GM23248 (cell line): Measurements from ENCODE around the gene CYGB.

ENCODE experiments used
- EZH2 ChIP-seq: fragments of 200-600 bp; sonication (generic); IDR thresholded peaks from 2 replicates; pipeline ENCODE4 v1.6.1; 2018; ENCODE audit warnings: antibody characterized with exemption, mild to moderate bottlenecking; ENCODE audit not compliant: insufficient read depth, poor library complexity, severe bottlenecking
- EZH2phosphoT487 ChIP-seq: fragments of 200-600 bp; sonication (generic); IDR thresholded peaks from 2 replicates; pipeline ENCODE4 v1.6.1; 2018; ENCODE audit warnings: antibody characterized with exemption, moderate library complexity, mild to moderate bottlenecking, low read depth; ENCODE audit not compliant: insufficient read depth

- TF ChIP-seq EZH2 (no peak), EZH2phosphoT487 (no peak)
These were observed 6.6 kb downstream of the CYGB start for GRCh38 chr17:76530811-76531485.
